GM21447 (cell line): ENCODE measurements around the gene OR10H2.
"Not testable (repeated sequence)": the region's sequence is repeated elsewhere in the genome, so short reads cannot be mapped to it uniquely, and the experiment has no call there.

Experiments
- ATAC-seq: cut with Tn5 transposase; IDR thresholded peaks from one replicate; pipeline ENCODE4 v1.9.1; 2021; ENCODE audit not compliant: unreplicated experiment

OR10H2 gene, protein sequence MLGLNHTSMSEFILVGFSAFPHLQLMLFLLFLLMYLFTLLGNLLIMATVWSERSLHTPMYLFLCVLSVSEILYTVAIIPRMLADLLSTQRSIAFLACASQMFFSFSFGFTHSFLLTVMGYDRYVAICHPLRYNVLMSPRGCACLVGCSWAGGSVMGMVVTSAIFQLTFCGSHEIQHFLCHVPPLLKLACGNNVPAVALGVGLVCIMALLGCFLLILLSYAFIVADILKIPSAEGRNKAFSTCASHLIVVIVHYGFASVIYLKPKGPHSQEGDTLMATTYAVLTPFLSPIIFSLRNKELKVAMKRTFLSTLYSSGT

DNA sequence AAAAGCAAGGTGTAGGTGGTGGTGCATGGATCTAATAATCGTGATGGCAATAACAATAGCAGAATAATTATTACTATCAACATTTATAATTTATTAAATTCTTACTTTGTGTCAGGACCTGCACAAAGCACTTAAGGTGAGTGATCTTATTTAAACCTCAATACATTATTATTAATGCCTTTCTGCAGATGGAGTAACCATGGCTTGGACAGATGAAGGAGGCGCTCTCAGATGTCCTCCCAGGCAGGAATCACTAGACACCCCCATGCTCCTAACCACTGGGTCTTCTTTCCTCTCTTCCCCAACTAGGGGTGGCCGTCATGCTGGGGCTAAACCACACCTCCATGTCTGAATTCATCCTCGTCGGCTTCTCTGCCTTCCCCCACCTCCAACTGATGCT lies at the start of gene OR10H2:
Gene OR10H2 (plus strand): TSS at position 301 of the 400 bp plus-strand sequence. CDS start 20 bp downstream, at position 321.
- no peak for ATAC-seq

DNA sequence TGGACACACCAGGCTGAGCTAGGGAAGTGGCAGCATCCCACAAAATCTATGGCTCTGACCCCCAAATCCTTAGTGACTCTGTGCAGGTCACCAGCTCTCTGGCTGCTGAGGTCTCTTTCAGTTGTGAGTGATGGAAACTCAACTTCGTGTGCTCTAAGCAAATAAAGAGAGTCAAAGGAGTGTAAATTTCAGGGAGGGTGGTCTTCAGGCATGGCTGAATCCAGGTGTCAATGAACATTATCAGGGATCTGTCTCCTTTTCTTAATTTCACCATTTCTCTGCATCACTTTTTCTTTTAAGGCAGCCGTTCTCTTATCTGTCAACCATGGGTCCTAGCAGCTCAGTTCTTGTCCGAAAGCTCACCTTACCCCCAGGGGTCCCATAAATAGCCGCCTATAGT lies 48.7 kb upstream of the OR10H2 start:
- ATAC-seq, result no peak

DNA sequence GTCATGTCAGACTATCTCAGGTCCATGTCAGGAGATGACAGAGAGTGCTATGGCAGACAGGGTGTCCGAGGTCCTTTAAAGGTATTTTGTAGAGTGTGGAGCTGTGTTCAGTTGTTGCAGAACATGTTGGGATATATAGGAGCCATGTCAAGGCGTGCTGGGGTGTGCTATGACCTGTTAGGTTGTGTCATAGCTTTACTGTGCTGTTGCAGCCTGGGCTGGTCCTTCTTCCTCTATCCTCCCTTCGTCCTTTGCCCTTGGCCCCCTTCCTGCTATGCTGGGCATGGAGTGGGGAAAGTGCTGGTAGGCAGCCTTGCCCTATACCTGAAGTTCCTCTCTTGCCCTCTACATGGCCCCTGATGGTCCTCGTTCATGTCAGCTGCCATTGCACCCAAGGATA lies 48.0 kb upstream of the OR10H2 start:
- not testable (repeated sequence) for ATAC-seq

DNA sequence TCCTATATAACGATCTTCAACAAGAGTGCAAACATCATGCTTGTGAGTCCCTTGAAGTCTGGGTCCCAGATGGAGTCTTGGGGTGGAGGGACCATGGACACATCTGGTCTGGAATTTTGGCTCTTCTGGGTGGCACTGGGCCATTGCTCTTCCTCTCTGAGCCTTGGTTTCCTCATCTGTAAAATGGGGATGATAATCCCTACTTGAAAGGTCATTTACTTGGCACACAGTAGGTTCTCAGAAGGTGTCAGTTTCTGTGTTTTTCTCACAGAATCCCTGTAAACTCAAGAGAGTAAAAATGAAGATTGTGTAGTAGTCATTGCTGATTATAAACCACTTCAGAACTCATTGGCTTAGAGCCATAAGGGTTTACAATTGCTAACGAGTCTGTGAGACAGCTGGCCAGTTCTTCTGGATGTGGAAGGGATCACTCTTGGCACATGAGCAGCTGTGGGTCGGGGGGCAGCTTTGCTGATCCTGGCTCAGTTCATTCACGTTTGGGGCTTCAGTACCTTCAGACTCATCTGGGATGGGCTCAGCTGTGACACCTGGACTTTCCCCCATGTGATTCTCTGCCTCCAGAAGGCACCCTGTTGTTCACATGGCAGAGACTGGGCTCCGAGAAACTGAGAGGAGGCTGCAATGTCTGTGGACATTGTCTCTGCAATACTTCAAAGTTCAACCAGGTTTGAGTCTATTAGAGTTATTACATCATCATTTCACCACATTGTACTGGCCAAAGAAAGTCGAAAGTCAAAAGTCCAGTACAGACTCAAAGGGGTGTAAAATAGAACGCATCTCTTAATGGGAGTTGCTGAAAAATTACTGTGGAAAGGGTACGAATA lies 47.1 kb upstream of the OR10H2 start:
- ATAC-seq, result no peak

GRCh38 chr19:15683411-15683810 lies 44.4 kb upstream of the OR10H2 start:
- ATAC-seq, result no peak

DNA sequence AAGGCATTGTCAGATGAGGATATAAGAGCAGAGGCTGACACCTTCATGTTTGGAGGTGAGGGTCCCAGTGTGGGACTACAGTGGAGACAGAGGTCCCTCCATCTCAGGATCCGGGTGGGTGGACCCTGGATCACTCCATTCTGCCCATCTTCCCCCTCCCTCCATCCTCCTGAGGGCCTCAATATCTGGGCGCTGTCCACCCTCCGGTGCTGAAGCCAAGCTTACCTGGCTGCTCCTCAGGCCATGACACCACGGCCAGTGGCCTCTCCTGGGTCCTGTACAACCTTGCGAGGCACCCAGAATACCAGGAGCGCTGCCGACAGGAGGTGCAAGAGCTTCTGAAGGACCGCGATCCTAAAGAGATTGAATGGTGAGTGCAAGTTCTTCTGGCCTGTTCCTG lies 43.0 kb upstream of the OR10H2 start:
- ATAC-seq, result no peak

- no peak for ATAC-seq
Measured at GRCh38 chr19:15696654-15697194, 31.1 kb upstream of the OR10H2 start.

DNA sequence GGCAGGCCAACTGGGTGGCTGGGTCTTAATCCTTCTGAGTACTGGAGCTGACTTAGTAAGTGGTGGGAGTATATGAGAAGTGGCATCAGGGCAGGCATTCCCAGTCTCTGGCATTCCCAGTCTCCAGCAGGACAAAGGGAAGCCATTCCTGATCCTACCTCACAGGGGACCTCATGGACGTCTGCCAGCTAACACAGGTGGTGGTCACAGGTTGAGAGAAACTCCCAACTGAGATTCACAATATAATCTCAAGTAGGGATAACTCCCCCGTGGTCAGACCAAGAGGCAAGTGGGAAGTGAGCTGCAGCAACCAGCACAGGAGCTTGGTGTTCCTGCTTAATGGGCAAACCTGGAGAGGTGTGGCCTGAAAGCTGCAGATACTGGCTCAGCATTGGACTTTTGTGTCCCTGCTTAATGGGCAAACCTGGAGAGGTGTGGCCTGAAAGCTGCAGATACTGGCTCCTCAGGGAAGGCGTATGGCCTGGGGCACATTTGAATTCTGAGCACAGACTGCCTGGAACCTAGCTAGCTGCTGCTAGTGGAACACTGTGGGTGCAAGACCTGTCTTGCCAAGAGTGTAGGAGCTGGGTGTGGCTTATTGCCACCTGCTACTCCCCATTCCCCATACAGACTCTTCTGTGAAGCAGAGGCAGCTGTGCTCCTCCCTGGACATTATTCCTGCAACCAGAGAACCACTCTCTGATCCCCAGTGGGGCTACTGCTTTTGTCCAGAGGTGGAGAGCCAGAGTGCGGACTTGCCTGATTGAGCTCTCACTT lies 25.9 kb upstream of the OR10H2 start:
- ATAC-seq, result no peak

GRCh38 chr19:15702534-15702930 lies 25.3 kb upstream of the OR10H2 start:
- ATAC-seq, result no peak

DNA sequence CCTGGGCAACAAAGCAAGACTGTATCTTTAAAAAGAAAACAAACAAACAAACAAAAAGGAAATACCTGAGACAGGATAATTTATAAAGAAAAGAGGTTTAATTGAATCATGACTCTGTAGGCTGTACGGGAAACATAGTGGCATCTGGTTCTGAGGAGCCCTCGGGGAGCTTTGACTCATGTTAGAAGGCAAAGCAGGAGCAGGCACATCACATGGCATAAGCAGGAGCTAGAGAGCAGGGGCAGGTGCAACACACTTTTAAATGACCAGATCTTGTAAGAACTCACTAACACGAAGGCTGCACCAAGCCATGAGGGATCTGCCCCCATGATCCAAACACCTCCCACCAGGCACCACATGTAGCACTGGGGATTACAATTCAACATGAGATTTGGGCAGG lies 13.2 kb upstream of the OR10H2 start:
- ATAC-seq, result no peak

DNA sequence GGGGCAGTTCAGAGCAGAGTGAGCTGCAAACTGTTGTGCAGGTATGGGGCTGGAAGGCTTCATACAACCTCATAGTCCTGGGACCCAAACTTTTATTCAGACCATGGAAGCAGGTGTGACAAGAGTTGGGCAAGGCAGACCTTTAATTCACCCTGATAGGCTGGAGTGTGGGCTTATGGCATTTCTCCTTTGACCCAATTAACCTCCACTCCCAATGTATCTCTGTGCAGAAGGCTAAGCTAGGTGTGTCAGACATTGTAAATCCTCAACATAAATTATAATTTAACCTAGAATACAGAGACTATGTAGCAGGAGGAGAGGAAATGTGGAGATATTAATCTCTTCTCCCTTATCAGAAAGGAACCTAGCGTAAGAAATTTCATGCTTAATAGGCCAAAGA lies 12.2 kb upstream of the OR10H2 start:
- ATAC-seq, result no peak

- ATAC-seq, result no peak
Measured at GRCh38 chr19:15717809-15718208, 10.0 kb upstream of the OR10H2 start.

GRCh38 chr19:15721268-15721667 lies 6.6 kb upstream of the OR10H2 start:
- ATAC-seq, result no peak

DNA sequence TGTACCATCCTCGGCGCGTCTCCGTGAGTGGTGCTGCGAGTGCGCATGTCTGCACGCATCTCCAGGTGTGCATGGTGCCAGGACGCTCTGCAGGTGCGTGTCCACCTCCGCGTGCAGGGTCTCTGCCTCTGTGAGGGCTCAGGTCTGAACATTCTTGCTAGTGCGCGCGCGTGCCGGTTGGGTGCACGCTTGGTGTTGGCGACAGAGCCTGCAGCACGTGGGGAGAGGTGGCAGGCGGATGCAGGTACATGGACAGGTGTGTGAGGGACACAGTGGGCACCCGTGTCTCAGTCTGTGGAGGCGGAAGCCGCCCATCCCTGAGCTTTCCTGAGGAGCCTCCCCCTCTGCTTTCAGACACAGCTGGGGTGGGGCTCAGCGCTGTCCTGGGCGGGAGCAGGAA lies 4.9 kb upstream of the OR10H2 start:
- ATAC-seq, result no peak

GRCh38 chr19:15730538-15730937 lies 2.7 kb downstream of the OR10H2 start:
- ATAC-seq, result no peak

DNA sequence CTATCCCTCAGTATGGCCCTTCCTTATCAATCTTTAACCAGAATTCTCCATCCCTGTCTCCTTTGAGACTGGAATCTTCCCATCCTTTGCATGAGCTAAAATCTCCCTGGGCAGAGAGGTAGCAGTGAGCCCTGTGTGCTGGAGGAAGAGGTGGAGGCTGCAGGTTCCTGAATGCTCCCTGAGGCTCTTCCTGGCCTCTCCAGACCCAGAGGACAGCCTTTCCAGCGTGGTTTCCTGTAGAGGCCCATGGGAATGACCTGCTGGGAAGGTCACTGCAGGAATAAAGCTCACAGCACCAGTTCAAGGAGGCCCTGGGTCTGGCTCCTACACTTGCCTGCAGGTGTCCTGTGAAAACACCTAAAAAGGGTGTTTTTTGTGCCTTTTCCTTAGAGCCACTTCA lies 4.6 kb downstream of the OR10H2 start:
- ATAC-seq, result no peak

- no peak for ATAC-seq
Measured at GRCh38 chr19:15733895-15734294, 6.1 kb downstream of the OR10H2 start.

DNA sequence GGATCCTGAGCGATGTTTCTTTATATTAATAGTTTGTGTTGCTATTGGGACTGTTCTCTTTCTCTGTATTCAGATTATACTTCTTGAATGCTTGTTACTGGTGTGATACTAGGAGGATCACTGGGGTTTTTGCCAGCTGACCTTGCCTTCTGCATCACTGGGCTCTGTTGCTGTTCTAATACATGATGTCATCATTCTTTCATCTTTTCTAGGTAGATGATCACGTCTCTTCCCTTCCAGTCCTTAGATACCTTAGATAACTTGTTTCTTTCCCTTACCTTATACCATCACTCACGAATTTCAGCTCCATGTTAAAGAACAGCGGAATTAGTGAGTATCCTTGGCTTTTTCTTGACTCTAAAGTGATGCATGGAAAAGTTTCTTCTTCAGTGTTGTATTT lies 9.9 kb downstream of the OR10H2 start, which contains the start of gene OR10H3:
Gene OR10H3 (plus strand): TSS at position 264 of the 400 bp plus-strand sequence. CDS start 3,408 bp downstream, outside the sequence.
- no peak for ATAC-seq

GRCh38 chr19:15740785-15741184 lies 13.0 kb downstream of the OR10H2 start:
- no peak for ATAC-seq

DNA sequence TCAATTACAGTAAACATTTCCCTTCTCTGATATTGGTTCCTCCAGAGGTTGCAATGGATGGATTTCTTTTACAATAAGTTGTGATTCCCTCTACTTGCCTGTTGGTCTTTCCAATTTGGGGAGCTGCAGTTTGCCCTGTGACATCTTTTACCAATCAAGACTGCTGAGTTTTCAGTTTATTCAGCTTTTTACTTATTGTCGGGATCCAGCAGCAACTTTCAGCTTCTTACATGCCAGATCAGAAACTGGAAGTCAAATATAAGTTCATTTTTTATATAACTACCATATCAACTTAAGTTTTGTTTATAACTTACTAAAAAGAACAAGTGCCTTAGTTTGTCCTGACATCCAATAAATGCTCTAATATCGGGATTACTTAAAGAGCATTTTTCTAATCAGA lies 20.4 kb downstream of the OR10H2 start:
- no peak for ATAC-seq

DNA sequence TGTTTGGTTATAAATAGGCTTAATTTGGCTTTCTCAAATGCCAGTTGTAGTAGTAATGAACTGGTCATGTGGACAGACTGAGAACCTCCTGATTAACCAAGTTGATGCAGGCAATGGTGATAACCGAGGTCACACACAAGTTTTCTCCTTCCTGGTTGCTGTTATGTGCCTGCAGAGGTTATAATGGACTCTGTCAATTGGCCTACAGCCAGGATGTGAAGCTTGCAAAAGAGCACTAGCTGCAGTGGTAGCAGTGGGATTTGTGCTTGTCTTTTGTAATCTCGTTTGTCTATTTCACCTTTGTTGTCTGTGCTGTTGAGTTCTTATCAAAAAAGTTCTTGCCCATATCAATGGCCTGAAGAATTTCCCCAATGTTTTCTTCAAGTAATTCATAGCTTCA lies 30.6 kb downstream of the OR10H2 start:
- no peak for ATAC-seq
